ENCODE data around the gene THAP7.
"Not testable (repeated sequence)": the region's sequence is repeated elsewhere in the genome, so short reads cannot be mapped to it uniquely, and the experiment has no call there.

Gene THAP7

DNA sequence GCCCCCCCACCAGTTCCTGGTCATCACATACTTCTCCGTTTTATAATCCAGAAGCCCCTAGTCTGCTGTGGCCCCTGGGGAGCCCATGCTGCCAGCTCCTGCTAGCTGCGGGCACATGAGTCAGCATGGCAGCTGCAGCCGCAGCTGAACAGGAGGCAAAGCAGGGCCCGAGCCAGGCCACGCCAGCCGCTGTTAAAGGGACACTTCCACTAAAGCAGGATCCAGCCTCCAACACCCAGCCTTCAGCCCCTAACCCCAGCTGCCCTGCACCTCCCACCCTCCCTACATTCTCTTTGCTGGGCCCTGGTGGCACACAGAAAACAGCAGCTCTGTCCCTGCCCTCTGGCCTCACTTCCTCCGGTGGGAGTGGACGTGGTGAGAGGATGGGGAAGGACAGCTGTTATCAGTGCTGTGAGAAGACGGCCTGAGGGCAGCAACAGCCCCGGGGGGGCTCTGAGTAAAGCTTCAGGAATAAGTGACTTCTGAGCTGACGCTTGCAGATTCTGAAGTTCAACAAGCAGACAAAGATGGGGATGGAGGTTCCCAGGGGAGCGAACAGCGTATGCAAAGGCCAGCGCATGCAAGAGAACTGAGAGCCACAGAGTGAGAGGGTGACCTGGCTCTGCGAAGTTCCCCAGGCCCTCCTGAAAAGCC lies 43.1 kb upstream of the THAP7 start:
- TF ChIP-seq, protein P1, sequence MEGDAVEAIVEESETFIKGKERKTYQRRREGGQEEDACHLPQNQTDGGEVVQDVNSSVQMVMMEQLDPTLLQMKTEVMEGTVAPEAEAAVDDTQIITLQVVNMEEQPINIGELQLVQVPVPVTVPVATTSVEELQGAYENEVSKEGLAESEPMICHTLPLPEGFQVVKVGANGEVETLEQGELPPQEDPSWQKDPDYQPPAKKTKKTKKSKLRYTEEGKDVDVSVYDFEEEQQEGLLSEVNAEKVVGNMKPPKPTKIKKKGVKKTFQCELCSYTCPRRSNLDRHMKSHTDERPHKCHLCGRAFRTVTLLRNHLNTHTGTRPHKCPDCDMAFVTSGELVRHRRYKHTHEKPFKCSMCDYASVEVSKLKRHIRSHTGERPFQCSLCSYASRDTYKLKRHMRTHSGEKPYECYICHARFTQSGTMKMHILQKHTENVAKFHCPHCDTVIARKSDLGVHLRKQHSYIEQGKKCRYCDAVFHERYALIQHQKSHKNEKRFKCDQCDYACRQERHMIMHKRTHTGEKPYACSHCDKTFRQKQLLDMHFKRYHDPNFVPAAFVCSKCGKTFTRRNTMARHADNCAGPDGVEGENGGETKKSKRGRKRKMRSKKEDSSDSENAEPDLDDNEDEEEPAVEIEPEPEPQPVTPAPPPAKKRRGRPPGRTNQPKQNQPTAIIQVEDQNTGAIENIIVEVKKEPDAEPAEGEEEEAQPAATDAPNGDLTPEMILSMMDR (conservative IDR thresholded peaks at IDR 0.05; ENCODE audit: control insufficient read depth, insufficient read depth, low read depth, low read length): no peak
- H3K4me3 ChIP-seq (ENCODE audit: control insufficient read depth, low read depth, low read length): peak overlapping the region; percentile 21
- peak; percentile 89 for DNase-seq (ENCODE audit: low read depth)

- TF ChIP-seq, protein P1 (conservative IDR thresholded peaks at IDR 0.05; ENCODE audit: control insufficient read depth, insufficient read depth, low read depth, low read length): no peak
- no peak overlapping the region for H3K4me3 ChIP-seq (ENCODE audit: control insufficient read depth, low read depth, low read length)
- no peak for DNase-seq (ENCODE audit: low read depth)
Measured at GRCh38 chr22:21043860-21044535, 42.1 kb upstream of the THAP7 start.

- DNase-seq (ENCODE audit: low read depth): peak; percentile 15
- TF ChIP-seq, protein P1 (conservative IDR thresholded peaks at IDR 0.05; ENCODE audit: control insufficient read depth, insufficient read depth, low read depth, low read length): no peak
- no peak overlapping the region for H3K4me3 ChIP-seq (ENCODE audit: control insufficient read depth, low read depth, low read length)
Measured at GRCh38 chr22:21042978-21043859, 41.3 kb upstream of the THAP7 start.

- DNase-seq (ENCODE audit: low read depth): peak; percentile 71
- TF ChIP-seq, protein P1 (conservative IDR thresholded peaks at IDR 0.05; ENCODE audit: control insufficient read depth, insufficient read depth, low read depth, low read length): no peak
- no peak overlapping the region for H3K4me3 ChIP-seq (ENCODE audit: control insufficient read depth, low read depth, low read length)
Measured at GRCh38 chr22:21041937-21042336, 40.0 kb upstream of the THAP7 start.

GRCh38 chr22:21039158-21039557 lies 37.2 kb upstream of the THAP7 start:
- H3K4me3 ChIP-seq (ENCODE audit: control insufficient read depth, low read depth, low read length); DNase-seq (ENCODE audit: low read depth): not testable (repeated sequence)

- TF ChIP-seq, protein P1 (conservative IDR thresholded peaks at IDR 0.05; ENCODE audit: control insufficient read depth, insufficient read depth, low read depth, low read length): no peak
- DNase-seq (ENCODE audit: low read depth): peak; percentile 16
- H3K4me3 ChIP-seq (ENCODE audit: control insufficient read depth, low read depth, low read length): no peak overlapping the region
Measured at GRCh38 chr22:21038405-21038804, 36.5 kb upstream of the THAP7 start.

- TF ChIP-seq, protein P1 (conservative IDR thresholded peaks at IDR 0.05; ENCODE audit: control insufficient read depth, insufficient read depth, low read depth, low read length): no peak
- DNase-seq (ENCODE audit: low read depth): no peak
Measured at GRCh38 chr22:21034989-21035388, 33.1 kb upstream of the THAP7 start.

More at GRCh38 chr22:21034989-21035388, 33.1 kb upstream of the THAP7 start:
- H3K4me3 ChIP-seq (ENCODE audit: control insufficient read depth, low read depth, low read length): no peak overlapping the region

All from fibroblast of mammary gland (primary cell).